ENCODE results near the gene GJD2. TPM values are rescaled to one million over a fixed set of nuclear protein-coding genes. Genes with fewer than 3 reads are reported as not detected.

The GJD2 gene
- polyA plus RNA-seq, 1 donor: 0.09 TPM

DNA sequence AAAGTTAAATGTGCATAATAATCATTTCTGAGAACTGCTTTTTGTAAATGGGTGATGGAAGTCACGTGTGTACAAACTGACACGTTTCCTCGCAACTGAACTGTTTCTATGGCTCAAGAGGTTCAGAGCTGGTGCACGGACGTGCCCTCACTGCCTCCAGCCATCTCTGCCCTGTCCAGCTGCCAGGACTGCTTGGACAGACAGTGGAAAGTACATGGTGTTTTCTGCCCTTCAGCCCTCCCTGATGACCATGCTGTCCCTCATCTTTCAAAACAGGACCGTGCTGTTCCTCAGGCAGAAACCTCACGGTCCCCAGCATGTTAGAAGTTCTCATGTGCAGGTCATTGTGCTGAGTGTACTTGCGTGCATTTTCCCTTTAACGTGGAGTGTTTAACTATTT, 38.7 kb downstream of the GJD2 start:
- Histone ChIP-seq H3K4me3 (ENCODE audit: low read length) (no peak overlapping the region), H3K27ac (ENCODE audit: low read length) (no peak overlapping the region), H3K27me3 (ENCODE audit: control insufficient read depth, insufficient read depth, low read length) (peaks cover 12% of the 10 kb centered on the region), H3K9me3 (ENCODE audit: control insufficient read depth, low read depth, low read length) (no peaks in the 10 kb centered on the region), H3K4me1 (ENCODE audit: control insufficient read depth, insufficient read depth, low read length) (no peaks in the 10 kb centered on the region), H3K36me3 (ENCODE audit: control insufficient read depth, insufficient read depth, low read length) (no peaks in the 10 kb centered on the region)
- WGBS (ENCODE audit: insufficient coverage, low lambda C conversion rate): 40% methylated on average over 1 of the region's 9 CpGs
- DNase-seq: no peak

DNA sequence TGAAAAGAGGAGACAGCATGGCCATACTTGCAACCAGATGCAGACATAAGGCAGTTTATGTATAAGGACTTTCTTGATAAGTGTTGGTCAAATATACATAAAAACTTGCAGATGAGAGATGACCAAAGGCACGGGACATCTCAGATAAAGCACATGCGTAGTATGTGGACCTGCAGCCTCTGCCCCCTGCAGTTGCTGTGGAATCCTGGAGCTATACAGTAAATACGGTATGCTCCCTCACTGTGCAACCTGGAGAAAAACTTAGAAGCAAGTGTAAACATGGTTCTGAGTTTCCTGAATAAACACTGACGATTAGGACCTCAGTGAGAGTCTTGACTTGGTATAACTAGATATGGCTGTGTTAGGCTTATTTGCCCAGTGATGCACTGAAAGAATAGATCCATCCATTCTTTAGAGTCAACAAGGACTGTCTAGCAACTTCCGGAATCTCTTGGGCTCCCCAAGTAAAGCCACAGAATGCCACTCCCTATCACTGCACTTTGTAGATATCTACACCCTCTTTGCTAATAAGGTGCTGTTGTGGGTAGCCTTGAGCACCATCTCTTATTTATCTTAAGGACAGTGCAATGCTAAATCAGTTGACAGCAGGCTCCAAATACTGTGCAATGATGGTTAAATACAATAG, 40.2 kb downstream of the GJD2 start:
- Histone ChIP-seq H3K4me1 (ENCODE audit: control insufficient read depth, insufficient read depth, low read length) (no peaks in the 10 kb centered on the region), H3K27ac (ENCODE audit: low read length) (no peak overlapping the region), H3K36me3 (ENCODE audit: control insufficient read depth, insufficient read depth, low read length) (no peaks in the 10 kb centered on the region), H3K4me3 (ENCODE audit: low read length) (no peak overlapping the region), H3K9me3 (ENCODE audit: control insufficient read depth, low read depth, low read length) (no peaks in the 10 kb centered on the region), H3K27me3 (ENCODE audit: control insufficient read depth, insufficient read depth, low read length) (peaks cover 5% of the 10 kb centered on the region)
- no CpG with 5 or more reads among the region's 5 CpGs for WGBS (ENCODE audit: insufficient coverage, low lambda C conversion rate)
- DNase-seq: no peak

DNA sequence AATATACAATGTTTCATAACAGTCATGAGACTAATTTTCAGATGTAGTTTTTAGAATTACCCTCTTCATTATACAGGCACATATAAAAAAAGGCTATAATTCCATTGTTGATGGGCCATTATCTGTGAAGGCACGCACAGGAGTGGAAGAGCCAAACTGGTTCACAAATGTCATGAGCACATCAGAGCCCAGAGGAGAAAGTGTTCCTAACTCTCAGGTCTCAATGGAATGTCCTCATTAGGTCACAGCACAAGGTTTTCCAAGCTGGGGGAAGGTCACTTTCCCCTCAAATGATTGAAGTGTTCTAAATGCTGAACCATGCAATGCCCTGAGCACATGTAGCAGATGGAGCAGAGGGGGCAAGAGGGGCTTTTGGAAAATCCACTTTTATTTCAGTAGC, 41.2 kb downstream of the GJD2 start:
- Histone ChIP-seq H3K27me3 (ENCODE audit: control insufficient read depth, insufficient read depth, low read length) (peaks cover 5% of the 10 kb centered on the region), H3K4me3 (ENCODE audit: low read length) (no peak overlapping the region), H3K27ac (ENCODE audit: low read length) (no peak overlapping the region), H3K36me3 (ENCODE audit: control insufficient read depth, insufficient read depth, low read length) (no peaks in the 10 kb centered on the region), H3K9me3 (ENCODE audit: control insufficient read depth, low read depth, low read length) (no peaks in the 10 kb centered on the region), H3K4me1 (ENCODE audit: control insufficient read depth, insufficient read depth, low read length) (no peaks in the 10 kb centered on the region)
- no peak for DNase-seq
- no CpG with 5 or more reads among the region's 1 CpG for WGBS (ENCODE audit: insufficient coverage, low lambda C conversion rate)

DNA sequence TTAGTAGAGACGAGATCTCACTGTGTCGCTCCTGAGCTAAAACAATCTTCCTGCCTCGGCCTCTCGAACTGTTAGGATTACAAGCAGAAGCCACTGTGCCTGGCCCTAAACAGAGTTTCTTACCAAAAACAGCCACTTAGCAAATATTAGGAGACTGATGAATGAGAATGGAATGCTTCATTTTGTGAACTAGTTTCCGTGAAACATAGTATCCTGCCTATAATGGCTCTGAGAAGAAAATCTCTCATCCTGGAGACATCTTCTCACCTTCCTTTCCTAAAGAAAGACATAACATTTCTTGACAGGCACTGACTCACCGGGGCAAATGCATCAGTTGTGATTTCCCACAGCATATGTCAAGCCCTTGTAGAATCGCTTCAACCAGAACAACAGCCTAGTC, 44.9 kb downstream of the GJD2 start:
- peaks cover 2% of the 10 kb centered on the region for H3K27me3 ChIP-seq (ENCODE audit: control insufficient read depth, insufficient read depth, low read length)
- no peaks in the 10 kb centered on the region for H3K36me3 ChIP-seq (ENCODE audit: control insufficient read depth, insufficient read depth, low read length)
- 50% methylated on average over 1 of the region's 7 CpGs for WGBS (ENCODE audit: insufficient coverage, low lambda C conversion rate)
- H3K4me3 ChIP-seq (ENCODE audit: low read length): no peak overlapping the region
- DNase-seq: no peak
- H3K4me1 ChIP-seq (ENCODE audit: control insufficient read depth, insufficient read depth, low read length): no peaks in the 10 kb centered on the region
- no peaks in the 10 kb centered on the region for H3K9me3 ChIP-seq (ENCODE audit: control insufficient read depth, low read depth, low read length)
- H3K27ac ChIP-seq (ENCODE audit: low read length): no peak overlapping the region

DNA sequence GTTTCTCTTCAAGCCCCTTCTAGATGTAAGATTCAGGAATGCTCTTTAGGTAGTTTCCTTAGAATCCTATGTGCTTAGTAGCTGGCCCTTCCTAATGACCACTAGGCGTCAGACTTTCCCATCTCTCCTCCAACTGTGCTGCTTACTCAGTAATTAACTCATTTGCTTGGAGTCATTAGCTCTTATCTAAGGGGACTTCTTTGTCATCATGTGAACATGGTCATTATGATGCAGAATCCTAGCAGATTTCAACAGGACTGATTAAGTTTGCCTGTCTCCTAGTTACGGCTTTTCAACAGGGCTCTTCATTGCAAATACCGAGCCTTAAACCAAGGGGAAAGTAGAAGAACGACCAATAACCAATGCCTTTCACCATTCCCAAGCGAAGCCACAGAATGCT, 46.4 kb downstream of the GJD2 start:
- no CpG with 5 or more reads among the region's 5 CpGs for WGBS (ENCODE audit: insufficient coverage, low lambda C conversion rate)
- no peak overlapping the region for H3K4me3 ChIP-seq (ENCODE audit: low read length)
- peaks cover 2% of the 10 kb centered on the region for H3K27me3 ChIP-seq (ENCODE audit: control insufficient read depth, insufficient read depth, low read length)
- DNase-seq: peak; percentile 12 to 24
- H3K4me1 ChIP-seq (ENCODE audit: control insufficient read depth, insufficient read depth, low read length): no peaks in the 10 kb centered on the region
- no peaks in the 10 kb centered on the region for H3K36me3 ChIP-seq (ENCODE audit: control insufficient read depth, insufficient read depth, low read length)
- no peaks in the 10 kb centered on the region for H3K9me3 ChIP-seq (ENCODE audit: control insufficient read depth, low read depth, low read length)
- H3K27ac ChIP-seq (ENCODE audit: low read length): no peak overlapping the region

DNA sequence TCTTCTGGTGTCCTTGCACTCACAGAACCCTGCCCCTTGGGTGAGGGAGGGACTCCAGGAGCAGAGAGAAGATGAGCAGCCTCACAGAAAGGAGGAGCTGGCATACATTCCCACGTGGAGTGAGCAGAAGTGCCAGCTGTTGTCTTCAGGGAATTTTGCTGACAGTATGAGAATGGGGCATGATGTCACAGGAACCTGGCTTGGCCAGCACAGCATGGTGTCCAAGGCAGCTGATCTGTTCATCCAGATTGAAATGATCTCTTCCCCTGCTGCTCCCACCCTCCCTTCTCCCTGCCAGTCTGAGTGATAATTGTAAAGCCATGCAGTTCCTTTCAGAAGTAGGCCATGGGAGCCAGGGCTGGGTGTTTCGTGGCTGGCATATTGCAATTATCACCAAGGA, 53.3 kb downstream of the GJD2 start:
- Histone ChIP-seq H3K4me1 (ENCODE audit: control insufficient read depth, insufficient read depth, low read length) (no peaks in the 10 kb centered on the region), H3K36me3 (ENCODE audit: control insufficient read depth, insufficient read depth, low read length) (no peaks in the 10 kb centered on the region), H3K4me3 (ENCODE audit: low read length) (no peak overlapping the region), H3K27me3 (ENCODE audit: control insufficient read depth, insufficient read depth, low read length) (no peaks in the 10 kb centered on the region), H3K27ac (ENCODE audit: low read length) (no peak overlapping the region), H3K9me3 (ENCODE audit: control insufficient read depth, low read depth, low read length) (no peaks in the 10 kb centered on the region)
- no CpG with 5 or more reads among the region's 2 CpGs for WGBS (ENCODE audit: insufficient coverage, low lambda C conversion rate)
- no peak for DNase-seq

Other genes starting within 250 kb of the GJD2 start
- 126 TPM for gene GOLGA8B, start 171.3 kb downstream of the GJD2 start, polyA plus RNA-seq
- gene ACTC1, start 40.6 kb upstream of the GJD2 start, polyA plus RNA-seq: 15.3 TPM
- gene AQR, start 214.7 kb upstream of the GJD2 start, polyA plus RNA-seq: 27.5 TPM
- 36.3 TPM for gene ZNF770, start 233.3 kb upstream of the GJD2 start, polyA plus RNA-seq

Measured in large intestine (tissue), 3 donors.